HFF-Myc (cell line): ENCODE data around the gene KREMEN1.

Experiments used
- DNase-seq: peaks from one replicate; pipeline ENCODE4 v3.0.0-alpha.2; 2011; ENCODE audit warnings: low read depth; ENCODE audit errors: extremely low read depth
- H3K4me3 ChIP-seq: replicated peaks from 2 replicates; pipeline ENCODE4 v1.5.1; 2011; ENCODE audit warnings: low read depth, mild to moderate bottlenecking, control low read depth, low read length
- TF ChIP-seq, protein P1 (sequence below): IDR thresholded peaks from 2 replicates; pipeline ENCODE4 v1.5.1; 2012; ENCODE audit warnings: mild to moderate bottlenecking, low read depth, low read length, control low read depth; ENCODE audit errors: missing control alignments

The KREMEN1 gene

DNA sequence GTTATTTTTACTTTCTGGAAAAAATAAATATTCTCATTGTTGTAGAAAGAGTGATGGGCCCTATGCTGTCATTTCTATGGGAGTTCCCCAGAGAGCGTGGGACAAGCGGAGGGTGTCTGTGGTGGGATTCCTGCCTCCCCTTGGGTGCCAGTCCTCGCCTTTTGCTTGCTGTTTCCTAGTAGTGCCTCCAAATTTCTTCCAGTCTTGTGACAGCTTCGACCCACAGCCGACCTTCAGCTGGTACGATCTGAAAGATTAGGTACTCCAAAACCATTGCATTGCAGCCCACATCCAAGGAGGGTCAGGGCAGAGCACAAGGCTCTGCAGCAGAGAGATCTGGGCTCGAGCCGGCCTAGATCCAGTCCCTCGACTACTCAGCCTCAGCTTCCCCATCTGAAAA, 73.9 kb downstream of the KREMEN1 start:
- no peak for DNase-seq
- TF ChIP-seq, protein P1, sequence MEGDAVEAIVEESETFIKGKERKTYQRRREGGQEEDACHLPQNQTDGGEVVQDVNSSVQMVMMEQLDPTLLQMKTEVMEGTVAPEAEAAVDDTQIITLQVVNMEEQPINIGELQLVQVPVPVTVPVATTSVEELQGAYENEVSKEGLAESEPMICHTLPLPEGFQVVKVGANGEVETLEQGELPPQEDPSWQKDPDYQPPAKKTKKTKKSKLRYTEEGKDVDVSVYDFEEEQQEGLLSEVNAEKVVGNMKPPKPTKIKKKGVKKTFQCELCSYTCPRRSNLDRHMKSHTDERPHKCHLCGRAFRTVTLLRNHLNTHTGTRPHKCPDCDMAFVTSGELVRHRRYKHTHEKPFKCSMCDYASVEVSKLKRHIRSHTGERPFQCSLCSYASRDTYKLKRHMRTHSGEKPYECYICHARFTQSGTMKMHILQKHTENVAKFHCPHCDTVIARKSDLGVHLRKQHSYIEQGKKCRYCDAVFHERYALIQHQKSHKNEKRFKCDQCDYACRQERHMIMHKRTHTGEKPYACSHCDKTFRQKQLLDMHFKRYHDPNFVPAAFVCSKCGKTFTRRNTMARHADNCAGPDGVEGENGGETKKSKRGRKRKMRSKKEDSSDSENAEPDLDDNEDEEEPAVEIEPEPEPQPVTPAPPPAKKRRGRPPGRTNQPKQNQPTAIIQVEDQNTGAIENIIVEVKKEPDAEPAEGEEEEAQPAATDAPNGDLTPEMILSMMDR = no peak
- H3K4me3 ChIP-seq = no peak overlapping the region

GRCh38 chr22:29147331-29147899, 74.6 kb downstream of the KREMEN1 start:
- no peak overlapping the region for H3K4me3 ChIP-seq
- DNase-seq = no peak
- TF ChIP-seq, protein P1 = no peak

GRCh38 chr22:29148036-29148435, 75.2 kb downstream of the KREMEN1 start:
- no peak overlapping the region for H3K4me3 ChIP-seq
- TF ChIP-seq, protein P1 = no peak
- no peak for DNase-seq

DNA sequence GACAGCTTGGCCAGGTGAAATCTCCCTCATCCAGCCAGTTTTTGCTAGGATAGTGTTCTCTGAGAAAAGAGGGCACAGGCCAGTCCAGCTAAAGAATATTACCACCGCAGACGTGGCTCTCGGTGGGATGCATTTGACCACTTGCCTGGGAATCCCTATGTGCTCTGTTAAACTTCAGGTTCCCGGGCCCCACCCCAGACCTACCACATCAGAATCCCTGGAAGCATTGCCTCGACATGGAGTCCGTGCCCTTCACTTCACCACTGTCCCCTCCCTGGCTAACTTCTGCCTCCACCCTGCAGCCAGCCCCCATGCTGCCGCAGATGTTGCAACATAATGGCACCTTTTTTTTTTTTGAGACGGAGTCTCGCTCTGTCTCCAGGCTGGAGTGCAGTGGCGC, 76.0 kb downstream of the KREMEN1 start:
- H3K4me3 ChIP-seq = no peak overlapping the region
- DNase-seq = no peak
- TF ChIP-seq, protein P1 = no peak

- no peak for DNase-seq
- H3K4me3 ChIP-seq = no peak overlapping the region
- TF ChIP-seq, protein P1 = no peak
Observed at GRCh38 chr22:29149841-29150555, 77.2 kb downstream of the KREMEN1 start.

GRCh38 chr22:29150701-29151100, 77.9 kb downstream of the KREMEN1 start:
- DNase-seq = no peak
- H3K4me3 ChIP-seq = no peak overlapping the region
- TF ChIP-seq, protein P1 = no peak
